ENCODE measurements around the gene KCP. TPM values are rescaled to one million over a fixed set of nuclear protein-coding genes. Genes with fewer than 3 reads are reported as not detected.

KCP gene
- total and polyA plus RNA-seq, 2 experiments from 2014 or later, result 0.76 to 1.1 TPM

- Mint-ChIP-seq H3K4me3 (no peak overlapping the region), H3K27me3 (ENCODE audit: insufficient read depth, low read depth, poor library complexity) (peaks cover 12% of the 10 kb centered on the region), H3K36me3 (ENCODE audit: low read depth) (no peaks in the 10 kb centered on the region; the same call in 2 of the 3 replicates), H3K4me1 (peaks cover 6% of the 10 kb centered on the region), H3K9me3 (no peaks in the 10 kb centered on the region; the same call in 2 of the 3 replicates), H3K27ac (no peak overlapping the region)
- Histone ChIP-seq H3K4me2 (no peak overlapping the region), H3F3A (replicated peaks; ENCODE audit: low read depth) (no peaks in the 10 kb centered on the region), H3K27me3 (ENCODE audit: insufficient read depth) (no peaks in the 10 kb centered on the region), H3K36me3 (ENCODE audit: insufficient read depth) (no peaks in the 10 kb centered on the region), H3K4me3 (no peak overlapping the region), H4K20me1 (replicated peaks; ENCODE audit: insufficient read depth) (no peaks in the 10 kb centered on the region), H2AFZ (no peak overlapping the region), H3K27ac (ENCODE audit: low read depth) (no peak overlapping the region), H3K79me2 (replicated peaks; ENCODE audit: insufficient read depth) (no peaks in the 10 kb centered on the region), H3K4me1 (ENCODE audit: insufficient read depth) (peaks cover 3% of the 10 kb centered on the region; the same call in 1 of the 2 replicates), H3K9me2 (ENCODE audit: insufficient read depth) (no peaks in the 10 kb centered on the region)
- DNase-seq (ENCODE audit: low spot score), result no peak
- TF ChIP-seq EZH2 (IDR thresholded peaks at IDR 0.05; ENCODE audit: low read depth, unreplicated experiment) (no peak), NANOG (IDR thresholded peaks at IDR 0.05; ENCODE audit: borderline replicate concordance) (no peak), STAT1 (IDR thresholded peaks at IDR 0.05; ENCODE audit: unreplicated experiment) (no peak), ZNF331 (CRISPR knock-in tag; IDR thresholded peaks at IDR 0.05; ENCODE audit: low read depth) (no peak), REST (IDR thresholded peaks at IDR 0.05; ENCODE audit: unreplicated experiment) (no peak)
- TF ChIP-seq, protein P1, sequence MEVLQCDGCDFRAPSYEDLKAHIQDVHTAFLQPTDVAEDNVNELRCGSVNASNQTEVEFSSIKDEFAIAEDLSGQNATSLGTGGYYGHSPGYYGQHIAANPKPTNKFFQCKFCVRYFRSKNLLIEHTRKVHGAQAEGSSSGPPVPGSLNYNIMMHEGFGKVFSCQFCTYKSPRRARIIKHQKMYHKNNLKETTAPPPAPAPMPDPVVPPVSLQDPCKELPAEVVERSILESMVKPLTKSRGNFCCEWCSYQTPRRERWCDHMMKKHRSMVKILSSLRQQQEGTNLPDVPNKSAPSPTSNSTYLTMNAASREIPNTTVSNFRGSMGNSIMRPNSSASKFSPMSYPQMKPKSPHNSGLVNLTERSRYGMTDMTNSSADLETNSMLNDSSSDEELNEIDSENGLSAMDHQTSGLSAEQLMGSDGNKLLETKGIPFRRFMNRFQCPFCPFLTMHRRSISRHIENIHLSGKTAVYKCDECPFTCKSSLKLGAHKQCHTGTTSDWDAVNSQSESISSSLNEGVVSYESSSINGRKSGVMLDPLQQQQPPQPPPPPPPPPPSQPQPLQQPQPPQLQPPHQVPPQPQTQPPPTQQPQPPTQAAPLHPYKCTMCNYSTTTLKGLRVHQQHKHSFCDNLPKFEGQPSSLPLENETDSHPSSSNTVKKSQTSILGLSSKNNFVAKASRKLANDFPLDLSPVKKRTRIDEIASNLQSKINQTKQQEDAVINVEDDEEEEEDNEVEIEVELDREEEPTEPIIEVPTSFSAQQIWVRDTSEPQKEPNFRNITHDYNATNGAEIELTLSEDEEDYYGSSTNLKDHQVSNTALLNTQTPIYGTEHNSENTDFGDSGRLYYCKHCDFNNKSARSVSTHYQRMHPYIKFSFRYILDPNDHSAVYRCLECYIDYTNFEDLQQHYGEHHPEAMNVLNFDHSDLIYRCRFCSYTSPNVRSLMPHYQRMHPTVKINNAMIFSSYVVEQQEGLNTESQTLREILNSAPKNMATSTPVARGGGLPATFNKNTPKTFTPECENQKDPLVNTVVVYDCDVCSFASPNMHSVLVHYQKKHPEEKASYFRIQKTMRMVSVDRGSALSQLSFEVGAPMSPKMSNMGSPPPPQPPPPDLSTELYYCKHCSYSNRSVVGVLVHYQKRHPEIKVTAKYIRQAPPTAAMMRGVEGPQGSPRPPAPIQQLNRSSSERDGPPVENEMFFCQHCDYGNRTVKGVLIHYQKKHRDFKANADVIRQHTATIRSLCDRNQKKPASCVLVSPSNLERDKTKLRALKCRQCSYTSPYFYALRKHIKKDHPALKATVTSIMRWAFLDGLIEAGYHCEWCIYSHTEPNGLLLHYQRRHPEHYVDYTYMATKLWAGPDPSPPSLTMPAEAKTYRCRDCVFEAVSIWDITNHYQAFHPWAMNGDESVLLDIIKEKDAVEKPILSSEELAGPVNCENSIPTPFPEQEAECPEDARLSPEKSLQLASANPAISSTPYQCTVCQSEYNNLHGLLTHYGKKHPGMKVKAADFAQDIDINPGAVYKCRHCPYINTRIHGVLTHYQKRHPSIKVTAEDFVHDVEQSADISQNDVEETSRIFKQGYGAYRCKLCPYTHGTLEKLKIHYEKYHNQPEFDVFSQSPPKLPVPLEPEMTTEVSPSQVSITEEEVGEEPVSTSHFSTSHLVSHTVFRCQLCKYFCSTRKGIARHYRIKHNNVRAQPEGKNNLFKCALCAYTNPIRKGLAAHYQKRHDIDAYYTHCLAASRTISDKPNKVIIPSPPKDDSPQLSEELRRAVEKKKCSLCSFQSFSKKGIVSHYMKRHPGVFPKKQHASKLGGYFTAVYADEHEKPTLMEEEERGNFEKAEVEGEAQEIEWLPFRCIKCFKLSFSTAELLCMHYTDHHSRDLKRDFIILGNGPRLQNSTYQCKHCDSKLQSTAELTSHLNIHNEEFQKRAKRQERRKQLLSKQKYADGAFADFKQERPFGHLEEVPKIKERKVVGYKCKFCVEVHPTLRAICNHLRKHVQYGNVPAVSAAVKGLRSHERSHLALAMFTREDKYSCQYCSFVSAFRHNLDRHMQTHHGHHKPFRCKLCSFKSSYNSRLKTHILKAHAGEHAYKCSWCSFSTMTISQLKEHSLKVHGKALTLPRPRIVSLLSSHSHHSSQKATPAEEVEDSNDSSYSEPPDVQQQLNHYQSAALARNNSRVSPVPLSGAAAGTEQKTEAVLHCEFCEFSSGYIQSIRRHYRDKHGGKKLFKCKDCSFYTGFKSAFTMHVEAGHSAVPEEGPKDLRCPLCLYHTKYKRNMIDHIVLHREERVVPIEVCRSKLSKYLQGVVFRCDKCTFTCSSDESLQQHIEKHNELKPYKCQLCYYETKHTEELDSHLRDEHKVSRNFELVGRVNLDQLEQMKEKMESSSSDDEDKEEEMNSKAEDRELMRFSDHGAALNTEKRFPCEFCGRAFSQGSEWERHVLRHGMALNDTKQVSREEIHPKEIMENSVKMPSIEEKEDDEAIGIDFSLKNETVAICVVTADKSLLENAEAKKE (CRISPR knock-in tag; IDR thresholded peaks at IDR 0.05), result no peak
- ATAC-seq, result no peak
These were observed 66.4 kb downstream of the KCP start for GRCh38 chr7:128843938-128844621.
